Hippocampal formation (tissue), 2 donors: ENCODE measurements around the gene FAM13A.

Experiments used
- DNase-seq, 2 donors: peaks; one replicate each; lab custom pipeline; 2025; lab: John Stamatoyannopoulos, UW

Gene FAM13A

GRCh38 chr4:88720451-88721428 lies 336.2 kb downstream of the FAM13A start:
- DNase-seq = no peak

- no peak for DNase-seq
These were observed 337.6 kb downstream of the FAM13A start for GRCh38 chr4:88719381-88719780.

GRCh38 chr4:88718098-88718497 lies 338.9 kb downstream of the FAM13A start:
- DNase-seq = no peak

GRCh38 chr4:88713782-88714181 lies 343.2 kb downstream of the FAM13A start:
- DNase-seq = no peak

- DNase-seq = no peak
These were observed 347.0 kb downstream of the FAM13A start for GRCh38 chr4:88709989-88710388.

- DNase-seq = peak; percentile 34 to 93
These were observed 350.4 kb downstream of the FAM13A start for GRCh38 chr4:88706574-88706973.

- DNase-seq = peak in 1 of 2 donors; percentile 40
These were observed 351.0 kb downstream of the FAM13A start for GRCh38 chr4:88705805-88706492.

GRCh38 chr4:88705223-88705622 lies 351.8 kb downstream of the FAM13A start:
- DNase-seq = no peak

- no peak for DNase-seq
These were observed 354.2 kb downstream of the FAM13A start for GRCh38 chr4:88702782-88703181.

GRCh38 chr4:88698519-88698918 lies 358.5 kb downstream of the FAM13A start:
- DNase-seq = no peak

- DNase-seq = peak; percentile 19 to 63
These were observed 359.2 kb downstream of the FAM13A start, which contains the start of gene NAP1L5 for GRCh38 chr4:88697588-88698329. NAP1L5 (minus strand) TSS chr4:88697829; CDS start chr4:88697754, 75 bp downstream.

- DNase-seq = no peak
These were observed 359.8 kb downstream of the FAM13A start for GRCh38 chr4:88697141-88697540.

GRCh38 chr4:88696630-88697029 lies 360.4 kb downstream of the FAM13A start:
- no peak for DNase-seq

- DNase-seq = no peak
These were observed 363.2 kb downstream of the FAM13A start for GRCh38 chr4:88693792-88694191.

- DNase-seq = no peak
These were observed 366.6 kb downstream of the FAM13A start for GRCh38 chr4:88690355-88690754.

- DNase-seq = no peak
These were observed 375.8 kb downstream of the FAM13A start for GRCh38 chr4:88681209-88681608.
